ENCODE measurements around the gene GPC5. TPM values are rescaled to one million over a fixed set of nuclear protein-coding genes. Genes with fewer than 3 reads are reported as not detected.

Gene GPC5
- total RNA-seq, 1 donor from 2014 or later: 0.24 TPM

GRCh38 chr13:91693466-91693865 is 295.0 kb downstream of the GPC5 start:
- peaks cover 2% of the 10 kb centered on the region for H3K9me3 Mint-ChIP-seq
- H3K36me3 Mint-ChIP-seq (ENCODE audit: low read depth): no peaks in the 10 kb centered on the region
- POLR2A ChIA-PET: no interaction called here
- TF ChIP-seq, protein P1, sequence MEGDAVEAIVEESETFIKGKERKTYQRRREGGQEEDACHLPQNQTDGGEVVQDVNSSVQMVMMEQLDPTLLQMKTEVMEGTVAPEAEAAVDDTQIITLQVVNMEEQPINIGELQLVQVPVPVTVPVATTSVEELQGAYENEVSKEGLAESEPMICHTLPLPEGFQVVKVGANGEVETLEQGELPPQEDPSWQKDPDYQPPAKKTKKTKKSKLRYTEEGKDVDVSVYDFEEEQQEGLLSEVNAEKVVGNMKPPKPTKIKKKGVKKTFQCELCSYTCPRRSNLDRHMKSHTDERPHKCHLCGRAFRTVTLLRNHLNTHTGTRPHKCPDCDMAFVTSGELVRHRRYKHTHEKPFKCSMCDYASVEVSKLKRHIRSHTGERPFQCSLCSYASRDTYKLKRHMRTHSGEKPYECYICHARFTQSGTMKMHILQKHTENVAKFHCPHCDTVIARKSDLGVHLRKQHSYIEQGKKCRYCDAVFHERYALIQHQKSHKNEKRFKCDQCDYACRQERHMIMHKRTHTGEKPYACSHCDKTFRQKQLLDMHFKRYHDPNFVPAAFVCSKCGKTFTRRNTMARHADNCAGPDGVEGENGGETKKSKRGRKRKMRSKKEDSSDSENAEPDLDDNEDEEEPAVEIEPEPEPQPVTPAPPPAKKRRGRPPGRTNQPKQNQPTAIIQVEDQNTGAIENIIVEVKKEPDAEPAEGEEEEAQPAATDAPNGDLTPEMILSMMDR (IDR thresholded peaks at IDR 0.05): no peak
- CTCF ChIA-PET: no interaction called here
- no peak overlapping the region for H3K27ac Mint-ChIP-seq
- no peaks in the 10 kb centered on the region for H3K27me3 Mint-ChIP-seq
- intact Hi-C loops (cut with micrococcal nuclease): no loop called here
- no peak for DNase-seq
- no peak for ATAC-seq (ENCODE audit: low read depth)
- H3K4me3 Mint-ChIP-seq: no peak overlapping the region
- no peaks in the 10 kb centered on the region for H3K4me1 Mint-ChIP-seq

- peaks cover 3% of the 10 kb centered on the region for H3K9me3 Mint-ChIP-seq
- H3K36me3 Mint-ChIP-seq (ENCODE audit: low read depth): no peaks in the 10 kb centered on the region
- ChIA-PET POLR2A (no interaction called here), CTCF (no interaction called here)
- H3K27me3 Mint-ChIP-seq: no peaks in the 10 kb centered on the region
- DNase-seq (no peak), ATAC-seq (ENCODE audit: low read depth) (no peak)
- no peak overlapping the region for H3K27ac Mint-ChIP-seq
- H3K4me1 Mint-ChIP-seq: no peaks in the 10 kb centered on the region
- intact Hi-C loops (cut with micrococcal nuclease): no loop called here
- TF ChIP-seq, protein P1 (IDR thresholded peaks at IDR 0.05): no peak
- H3K4me3 Mint-ChIP-seq: no peak overlapping the region
These were observed 299.9 kb downstream of the GPC5 start for GRCh38 chr13:91698308-91698707.

GRCh38 chr13:91698767-91699166 is 300.3 kb downstream of the GPC5 start:
- TF ChIP-seq, protein P1 (IDR thresholded peaks at IDR 0.05): no peak
- DNase-seq (no peak), ATAC-seq (ENCODE audit: low read depth) (no peak)
- Mint-ChIP-seq H3K27ac (no peak overlapping the region), H3K9me3 (peaks cover 4% of the 10 kb centered on the region), H3K27me3 (no peaks in the 10 kb centered on the region), H3K36me3 (ENCODE audit: low read depth) (no peaks in the 10 kb centered on the region), H3K4me3 (no peak overlapping the region), H3K4me1 (no peaks in the 10 kb centered on the region)
- ChIA-PET POLR2A (no interaction called here), CTCF (no interaction called here)
- intact Hi-C loops (cut with micrococcal nuclease): no loop called here

- TF ChIP-seq, protein P1 (IDR thresholded peaks at IDR 0.05): no peak
- H3K27me3 Mint-ChIP-seq: no peaks in the 10 kb centered on the region
- intact Hi-C loops (cut with micrococcal nuclease): no loop called here
- H3K27ac Mint-ChIP-seq: no peak overlapping the region
- ChIA-PET CTCF (no interaction called here), POLR2A (no interaction called here)
- DNase-seq (no peak), ATAC-seq (ENCODE audit: low read depth) (no peak)
- no peaks in the 10 kb centered on the region for H3K36me3 Mint-ChIP-seq (ENCODE audit: low read depth)
- H3K9me3 Mint-ChIP-seq: peaks cover 4% of the 10 kb centered on the region
- no peak overlapping the region for H3K4me3 Mint-ChIP-seq
- H3K4me1 Mint-ChIP-seq: no peaks in the 10 kb centered on the region
These were observed 301.4 kb downstream of the GPC5 start for GRCh38 chr13:91699863-91700262.

DNA sequence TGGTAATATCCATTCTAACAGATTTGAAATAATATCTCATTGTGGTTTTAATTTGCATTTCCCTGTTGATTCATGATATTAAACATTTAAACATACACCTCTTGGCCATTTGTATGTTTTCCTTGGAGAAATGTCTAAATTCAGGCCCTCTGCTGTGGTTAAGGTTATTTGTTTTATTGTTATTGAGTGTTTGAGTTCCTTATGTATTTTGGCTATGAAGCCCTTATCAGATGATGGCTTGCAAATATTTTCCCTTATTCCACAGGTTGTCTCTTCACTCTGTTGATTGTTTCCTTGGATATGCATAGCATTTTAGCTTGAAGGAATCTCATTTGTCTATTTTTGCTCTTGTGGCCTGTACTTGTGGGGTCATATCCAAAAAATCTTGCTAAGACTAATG is 303.6 kb downstream of the GPC5 start:
- no peak for DNase-seq
- POLR2A ChIA-PET: no interaction called here
- no peak for ATAC-seq (ENCODE audit: low read depth)
- H3K27ac Mint-ChIP-seq: no peak overlapping the region
- CTCF ChIA-PET: no interaction called here
- H3K36me3 Mint-ChIP-seq (ENCODE audit: low read depth): no peaks in the 10 kb centered on the region
- H3K4me3 Mint-ChIP-seq: no peak overlapping the region
- intact Hi-C loops (cut with micrococcal nuclease): no loop called here
- no peaks in the 10 kb centered on the region for H3K4me1 Mint-ChIP-seq
- H3K9me3 Mint-ChIP-seq: peaks cover 4% of the 10 kb centered on the region
- no peaks in the 10 kb centered on the region for H3K27me3 Mint-ChIP-seq
- TF ChIP-seq, protein P1 (IDR thresholded peaks at IDR 0.05): no peak
